NOMO-1 (cell line): ENCODE data around the gene COQ10A.
A peak's percentile ranks its signal among the peaks of the same experiment; 100 is the strongest.

Experiments used
- DNase-seq, 2 experiments: peaks; one replicate each; lab custom pipeline; 2025; ENCODE audit not compliant: unreplicated experiment in 2 of 2; lab: John Stamatoyannopoulos, UW

COQ10A gene

GRCh38 chr12:56311003-56311402 lies 44.3 kb downstream of the COQ10A start:
- no peak for DNase-seq

GRCh38 chr12:56315249-56315621 lies 48.5 kb downstream of the COQ10A start:
- DNase-seq = peak in 1 of 2 experiments; percentile 16

GRCh38 chr12:56315622-56316473 lies 49.1 kb downstream of the COQ10A start, which contains the start of gene CNPY2:
Gene CNPY2 (minus strand): TSS chr12:56315988. CDS start chr12:56315217, 771 bp downstream.
- peak; percentile 91 to 97 for DNase-seq

- DNase-seq = no peak
Observed at GRCh38 chr12:56317675-56318074, 50.9 kb downstream of the COQ10A start.
